Measurements from ENCODE around the gene DCDC1.

Gene DCDC1

DNA sequence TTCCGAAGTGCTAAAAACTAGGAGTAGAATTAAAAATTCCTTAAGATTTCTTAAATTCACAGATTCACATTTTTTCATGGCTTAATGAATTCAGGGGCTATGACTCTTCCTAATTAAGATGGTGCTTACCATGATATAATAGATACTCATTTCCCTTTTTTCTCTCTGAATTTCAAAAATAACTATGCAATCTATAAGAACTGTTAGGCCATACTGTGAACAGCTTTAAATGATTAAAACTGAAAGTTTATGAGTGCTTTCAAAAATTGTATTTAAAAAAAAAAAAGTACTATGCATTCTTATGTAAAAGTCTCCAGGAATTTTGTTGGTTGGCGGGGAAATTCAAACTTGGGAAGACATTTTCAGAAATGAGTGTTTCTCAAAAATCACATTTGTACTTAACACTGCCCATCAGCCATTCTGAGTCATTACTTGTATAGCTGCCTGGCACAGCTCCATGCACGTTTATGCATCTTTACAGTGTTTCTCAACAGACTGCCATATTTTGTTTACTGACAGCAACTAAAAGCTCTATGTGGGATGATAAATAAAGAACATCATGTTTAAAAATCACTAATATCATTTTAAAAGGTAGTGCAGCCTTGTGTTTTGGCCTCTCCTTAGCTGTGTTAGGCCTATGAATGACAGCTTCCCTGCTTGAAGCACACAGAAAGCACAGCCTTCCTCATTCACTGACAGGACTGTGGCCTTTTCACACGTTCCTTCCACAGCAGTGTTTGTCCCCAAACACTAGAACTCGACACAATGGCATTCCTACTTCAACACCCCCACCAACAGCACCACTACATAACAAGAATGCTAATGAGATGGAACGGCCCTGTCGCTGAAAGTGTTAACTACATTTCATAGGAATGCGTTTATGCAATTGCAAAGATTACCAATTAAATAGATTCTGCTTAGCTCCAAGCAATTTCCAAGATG is 131.4 kb downstream of the DCDC1 start:
- FAIRE-seq (no peak), DNase-seq (ENCODE audit: insufficient read length, low spot score) (no peak)

DNA sequence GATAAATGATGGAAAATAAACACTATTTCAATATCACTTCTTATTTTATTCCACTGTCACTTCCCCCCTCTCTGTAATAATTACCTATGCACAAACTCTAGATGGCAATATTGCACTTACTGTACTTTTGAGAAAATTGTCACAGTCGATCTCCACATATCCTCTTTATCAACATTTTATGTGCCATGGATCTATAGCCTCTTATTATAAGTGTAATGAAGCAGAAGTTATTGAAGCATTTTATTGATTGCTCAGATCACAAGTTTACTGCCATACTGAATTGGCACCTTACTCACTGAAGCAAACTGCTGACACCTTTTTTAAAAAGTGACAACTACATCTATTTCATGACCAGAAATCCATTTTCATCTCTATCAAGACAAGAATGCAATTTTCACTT is 133.4 kb downstream of the DCDC1 start:
- peak; percentile 3 for DNase-seq (ENCODE audit: insufficient read length, low spot score)
- no peak for FAIRE-seq

DNA sequence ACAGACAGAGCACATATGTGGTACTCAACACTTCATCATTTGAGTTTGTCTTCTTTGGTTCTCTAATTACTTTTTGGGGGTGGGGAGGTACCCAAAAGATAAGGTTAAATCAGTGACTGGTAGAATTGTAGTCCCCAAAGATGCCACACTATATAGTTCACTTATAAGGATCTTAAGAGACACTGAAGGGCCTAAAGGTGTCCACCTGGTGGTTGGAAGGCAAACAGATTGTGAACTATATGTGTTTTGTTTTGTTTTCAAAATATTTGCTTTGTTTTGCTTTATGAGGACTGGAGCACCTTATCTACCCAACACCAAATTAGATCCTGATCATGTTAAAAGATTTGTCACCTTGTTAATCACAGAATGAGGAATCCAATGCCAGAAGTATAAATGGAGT is 136.1 kb downstream of the DCDC1 start:
- DNase-seq (ENCODE audit: insufficient read length, low spot score) (no peak), FAIRE-seq (no peak)

DNA sequence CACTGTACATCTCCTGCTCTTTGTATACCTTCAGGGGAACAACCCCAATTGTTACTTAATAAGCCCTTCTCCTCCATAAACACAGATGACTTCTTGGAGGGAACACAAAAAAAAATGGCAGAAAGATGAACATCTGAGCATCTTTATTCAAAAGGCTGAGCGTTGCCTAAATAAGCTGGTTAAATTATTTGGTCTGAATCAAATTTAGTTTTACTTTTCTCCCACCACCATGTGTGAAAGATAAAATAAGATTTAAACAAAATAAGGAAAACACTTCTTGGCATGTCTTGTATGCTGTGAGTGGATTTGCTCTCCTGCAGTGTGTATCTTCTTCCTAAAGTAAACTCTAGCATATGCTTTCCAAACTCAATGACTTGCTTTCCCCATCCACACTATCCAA is 137.9 kb downstream of the DCDC1 start:
- DNase-seq (ENCODE audit: insufficient read length, low spot score) = no peak
- no peak for FAIRE-seq

DNA sequence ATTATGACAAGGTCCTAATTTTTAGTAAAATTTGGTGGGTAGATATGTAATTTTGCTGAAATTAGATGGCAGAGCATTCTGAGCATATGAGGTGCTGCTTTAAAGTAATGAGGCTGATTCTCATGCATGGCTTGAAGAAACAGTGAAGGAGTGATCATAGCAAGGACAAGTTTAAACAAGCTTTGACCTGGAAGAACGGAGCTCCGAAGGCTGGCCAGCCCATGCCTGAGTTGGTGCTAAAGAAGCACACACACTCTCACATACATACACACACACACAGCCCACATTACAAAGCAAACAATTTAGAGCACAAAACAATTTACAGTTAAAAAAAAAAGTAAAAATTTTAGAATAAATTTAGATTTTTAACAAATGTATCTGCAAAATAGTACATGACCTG is 150.7 kb downstream of the DCDC1 start:
- no peak for FAIRE-seq

DNA sequence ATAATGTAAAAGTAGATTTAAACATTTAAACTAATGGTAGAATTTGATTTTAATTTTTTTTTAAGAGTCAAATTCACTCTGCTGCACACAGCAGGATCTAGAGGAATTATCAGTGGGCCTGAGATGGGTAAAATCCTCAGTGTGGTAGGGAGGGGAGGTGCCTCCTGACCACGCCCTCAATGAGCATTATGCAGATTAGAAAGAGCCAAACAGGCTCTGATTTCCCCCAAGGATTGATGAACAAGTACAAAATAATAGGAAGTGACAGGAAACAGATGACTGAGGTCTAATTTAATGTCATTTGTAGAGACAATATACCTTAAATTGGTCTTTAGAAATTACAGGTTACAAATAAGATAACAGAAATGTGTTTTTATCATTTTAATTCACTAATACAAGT is 155.2 kb downstream of the DCDC1 start:
- FAIRE-seq = no peak
- no peak for DNase-seq (ENCODE audit: insufficient read length, low spot score)

More for the DNA sequence above, 150.7 kb downstream of the DCDC1 start:
- no peak for DNase-seq (ENCODE audit: insufficient read length, low spot score)

DNA sequence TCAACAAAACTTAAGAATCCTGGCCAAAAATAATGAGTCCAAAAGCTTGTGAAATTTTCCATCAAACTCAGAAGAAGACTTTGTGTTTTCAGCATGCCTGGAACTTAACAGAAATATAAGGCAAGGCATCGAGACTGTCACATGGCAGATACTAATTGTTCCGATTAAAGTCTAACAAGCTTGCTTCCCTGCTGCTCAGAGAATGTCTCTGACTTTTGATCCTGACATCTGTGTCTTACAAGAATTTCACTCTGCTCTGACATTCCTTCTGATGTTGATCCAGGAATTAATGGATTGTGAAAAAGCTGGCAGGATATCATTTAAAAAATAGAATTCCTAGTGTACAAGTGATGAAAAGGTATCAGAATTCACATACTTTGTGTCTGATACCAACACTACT is 170.2 kb downstream of the DCDC1 start:
- FAIRE-seq = no peak
- DNase-seq (ENCODE audit: insufficient read length, low spot score) = no peak

DNA sequence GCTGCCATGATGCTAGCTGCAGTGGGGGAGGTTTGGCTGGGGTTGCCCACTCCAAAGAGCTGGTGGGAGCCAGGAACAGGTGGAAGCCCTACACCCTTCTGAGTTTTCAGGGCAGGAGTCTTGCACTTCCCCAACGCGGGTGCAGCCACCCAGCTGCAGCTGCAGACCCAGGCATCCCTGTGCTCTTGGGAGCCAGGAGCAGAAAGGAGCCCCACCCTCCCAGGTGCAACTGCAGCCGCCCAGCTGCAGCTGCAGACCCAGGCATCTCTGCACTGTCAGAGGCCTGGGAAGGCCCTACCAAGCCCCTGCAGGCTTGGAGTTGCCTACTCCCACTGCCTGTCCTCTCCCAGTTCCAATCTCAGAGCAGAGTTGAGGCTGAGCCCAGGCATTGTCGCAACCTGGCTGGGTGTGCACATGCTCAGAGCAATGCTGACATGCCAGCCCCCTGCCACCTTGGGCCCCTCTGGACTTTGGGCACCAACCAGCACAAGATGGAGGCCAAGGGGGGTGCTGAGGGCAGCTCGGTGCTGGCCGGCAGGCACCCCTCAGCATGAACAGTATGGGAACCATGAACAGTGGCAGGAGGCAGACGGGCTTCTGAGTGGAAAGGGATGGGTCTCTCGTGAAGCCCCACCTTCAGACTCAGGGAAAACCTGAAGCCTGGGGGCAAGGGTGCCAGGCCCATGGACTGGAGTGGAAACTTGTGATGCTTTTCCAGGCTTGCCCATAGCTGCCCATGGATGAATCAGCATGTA is 195.4 kb downstream of the DCDC1 start:
- FAIRE-seq (no peak), DNase-seq (ENCODE audit: insufficient read length, low spot score) (no peak)

DNA sequence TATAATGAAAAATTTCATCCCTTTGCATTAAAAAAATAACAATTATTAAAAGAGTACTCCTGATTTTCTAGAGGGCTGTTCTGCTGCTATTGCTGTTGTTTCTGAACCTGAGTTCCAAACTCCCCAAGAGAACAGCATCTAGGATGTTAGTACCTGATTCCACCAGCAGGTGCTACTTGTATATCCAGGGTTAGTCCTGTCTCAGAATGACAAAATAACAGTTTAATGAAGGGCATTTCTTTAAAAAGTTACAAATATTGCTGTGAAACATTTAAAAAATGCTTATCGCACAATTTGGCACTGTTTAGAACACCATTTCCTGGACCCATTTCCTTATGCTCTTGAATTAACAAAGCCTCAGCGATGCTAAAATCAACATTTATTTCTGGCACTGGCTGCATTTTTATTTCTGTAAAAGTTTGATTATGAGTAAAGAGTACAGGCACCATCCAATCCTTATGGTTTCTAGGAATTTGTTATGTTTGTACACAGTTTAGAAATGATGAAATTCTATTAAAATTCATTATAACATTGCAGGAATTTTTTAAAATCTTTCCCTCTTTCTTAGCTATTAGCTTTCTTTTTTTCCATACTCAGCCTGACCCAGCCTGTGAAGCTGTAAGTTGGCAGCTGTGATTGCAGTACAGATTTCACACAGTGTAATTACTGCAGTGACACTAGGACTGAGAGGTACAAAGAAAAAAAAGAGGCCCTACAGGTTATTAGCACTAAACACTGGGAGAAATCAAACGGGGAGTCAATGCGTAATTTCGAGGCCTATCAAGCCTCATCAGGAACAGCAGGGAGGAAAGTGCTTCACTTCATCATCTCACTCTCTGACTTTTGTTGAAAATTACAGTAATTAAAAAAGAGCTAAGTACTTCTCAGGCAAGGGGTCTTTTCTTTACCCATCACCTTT is 208.8 kb downstream of the DCDC1 start:
- FAIRE-seq (no peak), DNase-seq (ENCODE audit: insufficient read length, low spot score) (no peak)

DNA sequence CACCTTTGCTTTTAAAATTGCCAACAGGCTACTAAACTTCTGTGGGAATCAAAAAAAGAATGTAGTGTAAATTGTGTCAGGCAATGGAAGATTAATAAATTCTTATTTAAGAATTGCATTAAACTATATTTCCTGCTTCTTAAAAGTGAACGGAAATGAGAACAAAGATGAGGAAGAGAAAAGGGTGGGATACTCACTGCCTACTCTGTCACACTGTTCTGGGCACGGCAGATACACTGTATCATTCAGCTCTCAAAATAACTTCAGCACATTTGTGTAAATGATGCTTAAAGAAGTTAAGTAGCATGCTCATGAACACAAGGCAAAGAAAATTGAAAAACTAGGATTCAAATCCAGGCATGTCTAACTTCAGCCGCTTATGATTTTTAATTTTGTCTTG is 218.7 kb downstream of the DCDC1 start:
- DNase-seq (ENCODE audit: insufficient read length, low spot score) (no peak), FAIRE-seq (no peak)

DNA sequence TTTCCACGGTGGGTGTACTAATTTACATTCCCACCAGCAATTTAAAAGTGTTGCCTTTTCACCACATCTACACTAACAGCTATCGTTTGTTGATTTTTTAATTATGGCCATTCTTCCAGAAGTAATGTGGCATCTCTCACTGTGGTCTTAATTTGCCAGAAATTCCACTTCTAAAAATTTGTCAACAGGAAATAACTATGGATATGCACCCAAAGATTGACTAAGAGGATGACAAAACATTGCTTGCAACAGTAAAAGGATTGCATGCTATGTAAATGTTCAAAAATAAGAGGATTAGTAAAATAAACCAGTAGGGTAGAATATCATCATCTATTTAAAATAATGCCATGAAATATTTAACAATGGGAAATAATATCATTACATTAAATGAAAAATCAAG is 219.5 kb downstream of the DCDC1 start:
- FAIRE-seq (no peak), DNase-seq (ENCODE audit: insufficient read length, low spot score) (no peak)

DNA sequence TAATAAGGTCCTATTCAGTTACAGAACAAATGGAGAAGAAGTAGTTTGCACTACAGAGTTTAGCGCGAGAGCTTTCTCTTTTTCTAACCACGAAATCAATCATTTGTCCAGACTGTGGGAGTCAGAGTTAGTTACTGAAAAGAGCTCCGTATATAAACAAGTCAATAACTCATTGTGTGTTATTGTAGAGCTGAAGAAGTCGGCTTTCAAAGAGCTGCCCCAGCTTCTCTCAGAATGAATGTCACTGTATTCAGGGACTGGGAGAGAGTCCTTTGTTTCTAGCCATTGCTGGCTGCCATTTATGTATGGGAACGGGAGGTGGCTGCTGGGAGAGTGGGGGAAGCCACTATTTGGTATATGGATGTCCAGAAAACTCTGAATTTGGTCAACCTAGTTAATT is 227.8 kb downstream of the DCDC1 start:
- DNase-seq (ENCODE audit: insufficient read length, low spot score) = no peak
- no peak for FAIRE-seq

DNA sequence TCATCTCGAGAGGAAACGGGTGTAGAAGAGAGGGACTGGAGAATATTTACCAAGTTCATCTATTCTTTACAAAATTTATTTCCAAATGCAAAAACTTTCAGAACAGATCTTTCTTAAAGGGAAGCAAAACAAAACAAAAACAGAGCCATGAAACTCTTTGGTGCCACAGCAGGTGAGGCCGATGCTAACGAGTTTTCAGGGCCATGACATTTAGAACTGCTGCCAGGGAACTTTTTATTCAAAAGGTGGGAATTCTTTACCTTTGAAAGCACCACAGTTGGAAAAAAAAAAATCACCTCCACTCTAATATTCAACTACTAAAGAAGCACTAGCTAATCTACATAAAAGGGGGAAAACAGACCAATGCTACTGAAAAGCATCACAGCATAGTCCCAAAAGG is 230.1 kb downstream of the DCDC1 start:
- DNase-seq (ENCODE audit: insufficient read length, low spot score) (no peak), FAIRE-seq (no peak)

DNA sequence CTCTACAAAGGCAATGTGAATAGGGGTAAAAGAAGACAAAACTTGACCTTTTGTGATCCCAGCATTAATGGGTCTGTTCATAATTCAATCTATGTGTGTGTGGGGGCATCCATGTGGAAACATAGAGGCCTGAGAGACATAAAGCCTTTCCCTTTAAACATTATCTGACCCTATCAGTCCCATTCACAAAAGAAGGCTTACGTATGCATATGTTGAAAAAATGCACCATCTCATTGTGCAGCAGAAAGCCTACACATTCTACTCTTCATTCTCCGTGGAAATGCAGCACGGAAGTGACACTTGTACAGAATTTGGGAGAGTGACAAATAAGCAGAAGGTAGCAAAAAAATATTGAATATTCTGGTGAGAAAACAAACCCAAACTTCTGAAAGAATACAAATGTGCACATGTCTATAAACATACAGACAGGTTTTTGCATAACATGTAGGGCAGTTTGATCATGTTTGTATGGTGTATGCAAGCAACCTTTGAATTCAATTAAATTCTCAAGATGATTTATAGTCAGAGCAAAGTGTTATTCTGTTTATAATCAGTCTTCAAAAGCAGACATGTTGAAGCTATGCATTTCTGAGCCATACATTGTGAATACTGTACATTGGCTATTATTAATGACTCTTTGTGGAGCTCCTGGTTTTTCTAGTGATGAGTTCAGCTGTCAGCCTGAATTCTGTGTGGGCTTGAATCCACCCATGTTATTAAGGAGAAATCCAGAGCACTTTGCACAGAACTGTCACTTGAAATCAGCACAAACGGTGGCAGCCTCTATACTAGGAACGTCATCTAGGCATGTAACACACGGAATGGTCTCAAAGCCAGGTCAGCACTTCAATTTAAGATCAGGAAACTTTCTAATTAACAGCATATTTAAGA is 236.8 kb downstream of the DCDC1 start:
- DNase-seq (ENCODE audit: insufficient read length, low spot score) (no peak), FAIRE-seq (no peak)

DNA sequence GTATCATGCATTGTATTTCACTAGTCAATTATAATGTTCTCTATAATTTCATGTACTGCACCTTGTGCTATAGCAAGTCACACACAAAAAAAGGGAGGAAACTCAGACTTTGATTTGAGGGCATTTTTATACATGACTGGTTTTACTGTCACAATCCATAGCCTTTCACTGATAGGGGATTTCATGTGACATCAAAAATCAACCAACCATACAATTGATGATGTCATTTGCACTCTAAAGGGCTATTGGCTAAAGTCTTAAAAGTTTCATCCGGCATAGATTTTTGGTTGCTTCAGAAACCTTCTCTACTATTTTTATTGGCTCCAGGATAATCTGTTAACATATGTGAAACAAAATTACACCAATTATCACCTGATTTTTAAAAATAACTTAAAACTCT is 237.8 kb downstream of the DCDC1 start:
- FAIRE-seq (no peak), DNase-seq (ENCODE audit: insufficient read length, low spot score) (no peak)

DNA sequence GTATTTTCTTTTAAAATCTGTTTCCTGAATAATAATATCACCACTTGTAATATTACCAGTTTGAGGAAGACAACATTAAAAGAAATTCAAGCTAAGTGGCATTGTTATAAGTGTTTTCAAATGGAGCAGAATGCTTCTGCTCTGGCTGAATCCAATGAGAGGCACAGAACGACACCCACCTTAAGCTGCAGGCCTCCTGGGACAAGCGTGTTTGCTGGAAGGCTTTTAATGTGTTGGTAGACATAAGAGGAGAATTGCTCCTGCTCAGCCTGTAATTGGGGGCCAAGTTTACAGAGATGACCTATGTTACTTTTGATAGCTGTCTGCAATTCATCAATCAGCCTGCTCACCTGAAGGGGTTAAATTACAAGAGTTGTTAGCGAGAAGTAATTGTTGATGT is 242.2 kb downstream of the DCDC1 start:
- DNase-seq (ENCODE audit: insufficient read length, low spot score) = no peak
- no peak for FAIRE-seq

DNA sequence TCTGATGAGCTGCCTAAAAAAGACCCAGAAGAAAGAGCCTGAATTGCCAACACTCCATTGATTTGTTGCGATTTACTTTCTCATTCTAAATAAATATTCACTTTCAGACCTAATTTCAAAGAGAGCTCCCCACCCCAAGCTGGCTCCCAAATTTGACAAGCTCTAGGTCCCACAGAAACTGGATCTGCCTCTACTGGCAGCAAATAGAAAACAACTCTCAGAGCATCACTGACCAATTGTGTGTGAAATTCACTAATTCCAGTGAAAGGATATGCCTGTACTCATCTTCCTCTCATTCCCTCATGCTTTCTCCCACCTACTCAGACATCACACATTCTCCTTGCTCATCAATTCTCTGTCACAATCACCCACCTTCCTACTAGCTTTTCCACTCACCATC is 249.1 kb downstream of the DCDC1 start:
- DNase-seq (ENCODE audit: insufficient read length, low spot score) = no peak
- FAIRE-seq = no peak

DNA sequence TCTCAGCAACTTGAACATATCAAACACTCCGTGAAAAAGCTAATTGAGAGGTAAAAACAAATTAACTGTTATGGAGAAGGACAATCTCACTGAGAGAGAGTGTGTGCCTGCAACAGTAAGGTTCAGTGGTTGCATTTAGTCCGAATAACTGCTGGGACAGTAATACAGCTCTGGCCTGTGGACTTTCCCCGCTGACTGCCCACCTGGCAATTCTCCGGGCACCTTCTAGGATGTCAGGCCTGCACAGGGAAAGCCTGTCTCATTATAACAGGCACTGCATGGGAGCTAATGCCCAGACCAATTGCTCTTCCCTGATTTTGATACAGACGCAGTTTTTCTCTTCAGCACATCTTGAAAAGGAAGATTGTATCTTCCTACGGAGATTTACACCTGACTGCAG is 251.0 kb downstream of the DCDC1 start:
- FAIRE-seq = no peak

DNA sequence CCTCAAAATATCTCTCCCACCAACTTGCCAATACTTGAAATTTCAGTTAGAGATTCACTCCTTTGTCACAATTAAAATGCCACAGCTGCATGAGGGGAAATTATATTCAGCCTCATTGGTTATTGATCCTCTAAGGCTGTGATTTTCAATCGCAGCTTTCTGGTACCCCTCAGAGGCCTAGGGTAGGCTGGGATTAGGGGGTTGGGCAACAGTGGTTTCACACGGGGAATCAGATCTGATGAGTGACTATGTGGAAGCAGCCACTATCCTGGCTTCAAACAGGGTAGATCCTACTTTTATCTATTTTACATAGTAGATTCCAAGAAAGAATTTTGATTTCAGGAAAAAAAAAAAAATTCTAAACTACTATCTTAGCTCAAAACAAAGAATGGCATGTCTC is 252.5 kb downstream of the DCDC1 start:
- FAIRE-seq (no peak), DNase-seq (ENCODE audit: insufficient read length, low spot score) (no peak)

More for the DNA sequence above, 251.0 kb downstream of the DCDC1 start:
- DNase-seq (ENCODE audit: insufficient read length, low spot score) = no peak

DNA sequence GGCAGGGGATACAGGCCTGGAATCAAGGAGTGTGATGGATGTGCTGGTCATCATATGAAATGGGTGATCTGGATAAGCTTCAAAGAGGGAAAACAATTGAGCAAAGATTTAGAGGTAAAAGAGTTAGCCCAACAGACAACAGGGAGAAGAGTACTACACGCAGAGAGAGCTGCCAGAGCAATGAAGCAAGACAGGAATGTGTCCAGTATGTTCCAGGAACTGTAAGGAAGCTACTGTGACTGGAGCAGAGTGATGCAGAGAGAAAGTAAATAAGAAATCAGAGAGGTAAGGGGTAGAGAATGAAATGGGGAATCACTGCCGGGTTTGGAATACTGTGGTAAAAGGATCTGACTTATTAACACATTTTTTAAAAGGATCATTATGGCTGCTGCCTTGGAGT is 255.1 kb downstream of the DCDC1 start:
- DNase-seq (ENCODE audit: insufficient read length, low spot score) = no peak
- no peak for FAIRE-seq

All from HTR-8/SVneo (cell line).